ENCODE data around the gene FNIP1. TPM values are rescaled to one million over a fixed set of nuclear protein-coding genes. Genes with fewer than 3 reads are reported as not detected.

The FNIP1 gene
- total RNA-seq, 4 donors from 2014 or later = 24.3 to 54.9 (median 40.8) TPM

DNA sequence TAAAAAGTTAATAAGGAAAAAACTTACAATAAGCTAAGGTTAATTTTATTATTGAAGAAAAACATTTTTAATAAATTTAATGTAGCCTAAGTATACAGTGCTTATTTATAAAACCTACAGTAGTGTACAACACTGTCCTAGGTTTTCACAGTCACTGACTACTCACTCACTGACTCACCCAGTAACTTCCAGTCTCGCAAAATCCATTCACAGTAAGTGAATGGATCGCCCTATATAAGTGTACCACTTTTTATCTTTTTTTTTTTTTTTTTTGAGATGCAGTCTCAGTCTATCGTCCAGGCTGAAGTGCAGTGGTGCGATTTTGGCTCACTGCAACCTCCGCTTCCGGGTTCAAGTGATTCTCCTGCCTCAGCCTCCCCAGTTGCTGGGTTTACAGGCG, 47.7 kb downstream of the FNIP1 start:
- H3K9me3 ChIP-seq = no peaks in the 10 kb centered on the region
- H3K4me1 ChIP-seq = peaks cover 0 to 6% (median 2%) of the 10 kb centered on the region in 4 donors
- no peak overlapping the region for H3K4me3 ChIP-seq
- intact Hi-C loops (cut with DNase I; ENCODE audit: low total_unique reads) = no loop called here
- H3K27me3 ChIP-seq = no peaks in the 10 kb centered on the region
- peaks cover 0 to 5% (median 0%) of the 10 kb centered on the region in 4 donors for H3K36me3 ChIP-seq
- in situ Hi-C loops (cut with MboI; ENCODE audit: low pct_ligation_motif_present in 1 of 4, low pct_unique_long_range_greater_than_20kb in 1 of 4, low sequenced_read_pairs in 3 of 4) = no loop called here
- TF ChIP-seq POLR2AphosphoS5 (IDR thresholded peaks at IDR 0.05) = no peak
- no peak for TF ChIP-seq EP300 (IDR thresholded peaks at IDR 0.05; ENCODE audit: low read depth)
- TF ChIP-seq CTCF (IDR thresholded peaks at IDR 0.05) = no peak
- no peak for TF ChIP-seq POLR2A (IDR thresholded peaks at IDR 0.05)
- 79 to 98% methylated on average over 2 to 7 of the region's 7 CpGs for WGBS, 2 donors (ENCODE audit: low coverage in 1 of 2)
- no peak overlapping the region for H3K27ac ChIP-seq
- DNase-seq = no peak

GRCh38 chr5:131747180-131748105, 49.4 kb downstream of the FNIP1 start:
- no peaks in the 10 kb centered on the region for H3K9me3 ChIP-seq
- DNase-seq = no peak
- no peak overlapping the region for H3K4me3 ChIP-seq
- H3K27ac ChIP-seq = no peak overlapping the region
- no peak for TF ChIP-seq POLR2A (IDR thresholded peaks at IDR 0.05)
- TF ChIP-seq POLR2AphosphoS5 (IDR thresholded peaks at IDR 0.05) = no peak
- no peak for TF ChIP-seq EP300 (IDR thresholded peaks at IDR 0.05; ENCODE audit: low read depth)
- no peak for TF ChIP-seq CTCF (IDR thresholded peaks at IDR 0.05)
- H3K36me3 ChIP-seq = peaks cover 0 to 8% (median 0%) of the 10 kb centered on the region in 4 donors
- intact Hi-C loops (cut with DNase I; ENCODE audit: low total_unique reads) = no loop called here
- in situ Hi-C loops (cut with MboI; ENCODE audit: low pct_ligation_motif_present in 1 of 4, low pct_unique_long_range_greater_than_20kb in 1 of 4, low sequenced_read_pairs in 3 of 4) = no loop called here
- peaks cover 0 to 6% (median 0%) of the 10 kb centered on the region in 4 donors for H3K4me1 ChIP-seq
- no peaks in the 10 kb centered on the region for H3K27me3 ChIP-seq
- WGBS, 2 donors (ENCODE audit: low coverage in 1 of 2) = 79 to 83% methylated on average over 5 to 6 of the region's 6 CpGs

- TF ChIP-seq POLR2A (IDR thresholded peaks at IDR 0.05) (no peak), CTCF (IDR thresholded peaks at IDR 0.05) (no peak), EP300 (IDR thresholded peaks at IDR 0.05; ENCODE audit: low read depth) (no peak), POLR2AphosphoS5 (IDR thresholded peaks at IDR 0.05) (no peak)
- in situ Hi-C loops (cut with MboI; ENCODE audit: low pct_ligation_motif_present in 1 of 4, low pct_unique_long_range_greater_than_20kb in 1 of 4, low sequenced_read_pairs in 3 of 4) = no loop called here
- Histone ChIP-seq H3K27ac (no peak overlapping the region), H3K36me3 (peaks cover 0 to 18% (median 4%) of the 10 kb centered on the region in 4 donors), H3K27me3 (no peaks in the 10 kb centered on the region), H3K4me3 (no peak overlapping the region), H3K9me3 (no peaks in the 10 kb centered on the region), H3K4me1 (peaks cover 0 to 6% (median 0%) of the 10 kb centered on the region in 4 donors)
- intact Hi-C loops (cut with DNase I; ENCODE audit: low total_unique reads) = no loop called here
- 97 to 100% methylated on average over 4 of the region's 4 CpGs for WGBS, 2 donors (ENCODE audit: low coverage in 1 of 2)
- no peak for DNase-seq
Observed at GRCh38 chr5:131746423-131746822, 50.4 kb downstream of the FNIP1 start.

DNA sequence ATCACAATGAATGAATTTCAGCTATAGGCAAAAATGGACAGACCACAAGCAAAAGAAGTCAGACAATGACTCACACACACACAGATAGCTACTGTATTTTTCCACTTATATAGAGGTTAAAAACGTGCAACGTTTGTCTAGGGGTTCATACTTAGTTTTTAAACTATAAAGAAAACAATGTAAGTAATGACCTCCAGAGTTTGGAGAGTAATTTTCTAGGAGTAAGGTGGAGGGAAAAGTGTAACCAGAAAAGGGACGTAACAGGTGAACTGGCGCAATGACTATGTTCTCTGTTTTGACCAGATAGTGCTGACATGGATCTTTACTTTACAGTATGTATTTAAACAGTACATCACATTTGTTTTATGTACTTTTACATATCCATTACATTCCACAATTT, 51.1 kb downstream of the FNIP1 start:
- Histone ChIP-seq H3K27me3 (no peaks in the 10 kb centered on the region), H3K4me3 (no peak overlapping the region), H3K9me3 (no peaks in the 10 kb centered on the region), H3K27ac (no peak overlapping the region), H3K4me1 (peaks cover 0 to 6% (median 0%) of the 10 kb centered on the region in 4 donors), H3K36me3 (peaks cover 0 to 19% (median 5%) of the 10 kb centered on the region in 4 donors)
- TF ChIP-seq CTCF (IDR thresholded peaks at IDR 0.05) = no peak
- no peak for TF ChIP-seq EP300 (IDR thresholded peaks at IDR 0.05; ENCODE audit: low read depth)
- no peak for TF ChIP-seq POLR2AphosphoS5 (IDR thresholded peaks at IDR 0.05)
- TF ChIP-seq POLR2A (IDR thresholded peaks at IDR 0.05) = no peak
- 81 to 89% methylated on average over 4 of the region's 4 CpGs for WGBS, 2 donors (ENCODE audit: low coverage in 1 of 2)
- intact Hi-C loops (cut with DNase I; ENCODE audit: low total_unique reads) (no loop called here), in situ Hi-C loops (cut with MboI; ENCODE audit: low pct_ligation_motif_present in 1 of 4, low pct_unique_long_range_greater_than_20kb in 1 of 4, low sequenced_read_pairs in 3 of 4) (no loop called here)
- no peak for DNase-seq

All from transverse colon (tissue), 4 donors.